Endothelial cell of umbilical vein (primary cell): ENCODE data around the gene ZNF629. TPM values are rescaled to one million over a fixed set of nuclear protein-coding genes. Genes with fewer than 3 reads are reported as not detected.

Source experiments
- BruUV-seq: library from RNA; stranded (reverse); fragments of 400-500 nt; replicated peaks from 2 replicates; lab custom pipeline; 2021; lab: Mats Ljungman, UMichigan
- CTCF ChIA-PET: fragments of 300-600, 350-600 bp; sonication (Branson Sonifier 250); formaldehyde crosslinking; loops from one replicate; lab custom pipeline; 2021; ENCODE audit warnings: antibody characterized with exemption, inconsistent platforms; lab: Charles Lee
- POLR2A ChIA-PET: fragments of 300-600, 350-600 bp; sonication (Branson Sonifier 250); formaldehyde crosslinking; loops from one replicate; lab custom pipeline; 2021; ENCODE audit warnings: antibody characterized with exemption, inconsistent platforms; lab: Charles Lee
- DNase-seq: peaks from one replicate; pipeline ENCODE4 v3.0.0-alpha.2; 2011; ENCODE audit warnings: low read depth, low spot score
- FAIRE-seq: peaks from 2 replicates; lab custom pipeline; 2011; peaks lifted over from hg19 to GRCh38; lab: Jason Lieb, UNC
- H2AFZ ChIP-seq: 2 replicates; pipeline ENCODE4 v1.6.0; 2012; ENCODE audit warnings: low read depth, low read length, control low read depth, inconsistent platforms
- H3K27ac ChIP-seq: 2 replicates; pipeline ENCODE4 v1.5.1; 2011; ENCODE audit warnings: low read depth, mild to moderate bottlenecking, control low read depth, low read length, moderate library complexity; ENCODE audit not compliant: insufficient read depth
- H3K27me3 ChIP-seq, 2 experiments: 2 replicates each; pipeline versions ENCODE4 v1.6.0 to v1.6.1; 2011; ENCODE audit warnings: low read length in 2 of 2, mixed read lengths in 1 of 2; ENCODE audit not compliant: control insufficient read depth in 2 of 2, insufficient read depth in 2 of 2
- H3K36me3 ChIP-seq, 2 experiments: 2 replicates in 1 of 2; 3 replicates in 1 of 2; pipeline ENCODE4 v1.5.1; 2011; ENCODE audit warnings: low read length in 2 of 2, mild to moderate bottlenecking in 1 of 2, moderate library complexity in 1 of 2; ENCODE audit not compliant: control insufficient read depth in 2 of 2, insufficient read depth in 2 of 2; ENCODE audit errors: extremely low read depth in 1 of 2
- H3K4me1 ChIP-seq: 3 replicates; pipeline ENCODE4 v1.5.1; 2011; ENCODE audit warnings: mild to moderate bottlenecking, low read length; ENCODE audit not compliant: control insufficient read depth, insufficient read depth; ENCODE audit errors: extremely low read depth
- H3K4me2 ChIP-seq: 2 replicates; pipeline ENCODE4 v1.6.1; 2011; ENCODE audit warnings: low read length, control low read depth, mixed read lengths; ENCODE audit not compliant: insufficient read depth
- H3K4me3 ChIP-seq, 3 experiments: fragments of 200-600 bp in 1 of 3; sonication (generic), shearing (Covaris generic) in 1 of 3; replicated peaks in 1 of 3; 2 replicates each; pipeline ENCODE4 v1.5.1; 2011 to 2016; ENCODE audit warnings: control low read depth in 3 of 3, low read length in 3 of 3, mild to moderate bottlenecking in 2 of 3, inconsistent platforms in 1 of 3, low read depth in 1 of 3, moderate library complexity in 1 of 3; ENCODE audit not compliant: insufficient read depth in 1 of 3
- H3K79me2 ChIP-seq: 2 replicates; pipeline ENCODE4 v1.6.0; 2012; ENCODE audit warnings: low read length, inconsistent platforms; ENCODE audit not compliant: control insufficient read depth, insufficient read depth
- H3K9ac ChIP-seq: replicated peaks from 2 replicates; pipeline ENCODE3; 2011; ENCODE audit warnings: low read length, control low read depth; ENCODE audit not compliant: insufficient read depth; ENCODE audit errors: extremely low read depth
- H3K9me1 ChIP-seq: replicated peaks from 3 replicates; pipeline ENCODE4 v1.6.0; 2011; ENCODE audit warnings: mild to moderate bottlenecking, low read length; ENCODE audit not compliant: control insufficient read depth, insufficient read depth; ENCODE audit errors: extremely low read depth
- H3K9me3 ChIP-seq: replicated peaks from 2 replicates; pipeline ENCODE4 v1.5.1; 2012; ENCODE audit warnings: low read length, inconsistent platforms; ENCODE audit not compliant: control insufficient read depth, insufficient read depth
- H4K20me1 ChIP-seq: replicated peaks from 2 replicates; pipeline ENCODE3; 2011; ENCODE audit warnings: mild to moderate bottlenecking, low read length; ENCODE audit not compliant: control insufficient read depth, insufficient read depth; ENCODE audit errors: extremely low read depth
- EZH2 ChIP-seq: IDR thresholded peaks from 2 replicates; pipeline ENCODE4 v1.6.1; 2012; ENCODE audit warnings: borderline replicate concordance, low read depth, mild to moderate bottlenecking, moderate library complexity, low read length, inconsistent platforms; ENCODE audit not compliant: severe bottlenecking
- FOS ChIP-seq: IDR thresholded peaks from 2 replicates; pipeline ENCODE4 v1.6.1; 2011; ENCODE audit warnings: mild to moderate bottlenecking, low read length, moderate library complexity, borderline replicate concordance; ENCODE audit not compliant: insufficient read depth
- GATA2 ChIP-seq: IDR thresholded peaks from 2 replicates; pipeline ENCODE4 v1.7.0; 2011; ENCODE audit warnings: low read depth, mild to moderate bottlenecking, moderate library complexity, mixed read lengths, low read length; ENCODE audit not compliant: insufficient read length, insufficient read depth
- JUN ChIP-seq: IDR thresholded peaks from 2 replicates; pipeline ENCODE4 v1.6.1; 2011; ENCODE audit warnings: borderline replicate concordance, low read depth; ENCODE audit not compliant: insufficient read length, insufficient read depth
- MYC ChIP-seq: IDR thresholded peaks from one replicate; pipeline ENCODE4 v1.6.1; 2011; ENCODE audit warnings: mild to moderate bottlenecking, low read depth, low read length
- POLR2A ChIP-seq: IDR thresholded peaks from 2 replicates; pipeline ENCODE4 v1.6.1; 2012; ENCODE audit warnings: low read depth, mild to moderate bottlenecking, control low read depth, low read length
- POLR2AphosphoS5 ChIP-seq: IDR thresholded peaks from 2 replicates; pipeline ENCODE4 v1.6.1; 2012; ENCODE audit warnings: low read depth, mild to moderate bottlenecking, control low read depth, low read length, moderate library complexity; ENCODE audit not compliant: insufficient read depth
- dilution Hi-C: fragments of 300-500 bp; cut with MboI; formaldehyde crosslinking; loops from one replicate; pipeline ENCODE4 v1.15.0; 2019; ENCODE audit warnings: low sequenced_read_pairs; ENCODE audit not compliant: extremely low pct_ligation_motif_present
- intact Hi-C: fragments of 100-400 bp; cut with micrococcal nuclease; formaldehyde crosslinking; loops from one replicate; pipeline ENCODE4 v1.10.0; 2022
- polyA plus RNA-seq, 4 experiments: library from polyadenylated mRNA; depleted of rRNA in 3 of 4; stranded (reverse) in 3 of 4; unstranded in 1 of 4; fragments of >200 nt; gene quantifications; 2 replicates each; pipeline versions ENCODE4 v1.2.1 to v1.2.3, GENCODE V29; 2011 to 2012; ENCODE audit warnings: missing spikeins in 1 of 4
- total RNA-seq: library from RNA; stranded (reverse); gene quantifications from 2 replicates; pipeline ENCODE4 v1.2.3, GENCODE V29; 2021
- TF ChIP-seq, protein P1 (sequence below): IDR thresholded peaks from 2 replicates; pipeline ENCODE4 v1.6.1; 2011; ENCODE audit not compliant: insufficient read depth, insufficient read length
- TF ChIP-seq, protein P2 (sequence below), 2 donors: IDR thresholded peaks; 1 replicate in 1 of 2; 2 replicates in 1 of 2; pipeline ENCODE4 v1.5.1; 2011; ENCODE audit warnings: low read length in 2 of 2, mild to moderate bottlenecking in 2 of 2, moderate library complexity in 2 of 2, control low read depth in 1 of 2, inconsistent platforms in 1 of 2, low read depth in 1 of 2; ENCODE audit not compliant: insufficient read depth in 1 of 2; ENCODE audit errors: extremely low read depth in 1 of 2

Gene ZNF629
- total and polyA plus RNA-seq, 2 donors (not counting 3 experiments of a cell fraction or from before 2014, with no cell fraction given), result 5.2 to 11.2 TPM

DNA sequence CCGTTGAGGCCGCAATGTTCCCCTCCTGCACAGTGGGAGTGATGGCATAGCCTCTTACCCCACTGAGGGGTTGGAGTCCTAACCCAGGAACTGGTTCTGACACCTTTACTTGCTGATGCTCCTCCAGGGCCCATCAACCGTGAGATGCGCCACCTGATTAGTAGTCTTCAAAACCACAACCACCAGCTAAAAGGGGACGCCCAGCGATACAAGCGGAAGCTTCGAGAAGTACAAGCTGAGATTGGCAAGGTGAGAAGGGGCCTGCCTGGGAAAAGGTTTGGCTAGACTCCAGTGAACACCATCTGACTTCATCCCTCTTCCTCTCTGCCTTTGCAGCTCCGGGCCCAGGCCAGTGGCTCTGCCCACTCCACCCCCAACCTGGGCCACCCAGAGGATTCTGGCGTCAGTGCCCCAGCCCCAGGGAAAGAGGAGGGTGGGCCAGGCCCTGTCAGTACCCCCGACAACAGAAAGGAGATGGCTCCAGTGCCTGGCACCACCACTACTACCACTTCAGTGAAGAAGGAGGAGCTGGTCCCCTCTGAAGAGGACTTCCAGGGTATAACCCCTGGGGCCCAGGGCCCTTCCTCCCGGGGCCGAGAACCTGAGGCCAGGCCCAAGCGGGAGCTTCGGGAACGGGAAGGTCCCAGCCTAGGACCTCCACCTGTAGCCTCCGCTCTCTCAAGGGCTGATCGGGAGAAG is 19.1 kb downstream of the ZNF629 start:
- no TSS peak for BruUV-seq
- H3K9ac ChIP-seq, result no peak overlapping the region
- H3K27me3 ChIP-seq, result no peaks in the 10 kb centered on the region
- dilution Hi-C loops (no loop called here), intact Hi-C loops (no loop called here)
- H3K36me3 ChIP-seq, result peaks cover 24 to 68% of the 10 kb centered on the region in 2 experiments
- ChIA-PET POLR2A (no interaction called here), CTCF (no interaction called here)
- no peaks in the 10 kb centered on the region for H3K9me3 ChIP-seq
- TF ChIP-seq JUN (no peak), POLR2AphosphoS5 (no peak), EZH2 (no peak), MYC (no peak), FOS (no peak), GATA2 (no peak), POLR2A (no peak)
- TF ChIP-seq, protein P1, sequence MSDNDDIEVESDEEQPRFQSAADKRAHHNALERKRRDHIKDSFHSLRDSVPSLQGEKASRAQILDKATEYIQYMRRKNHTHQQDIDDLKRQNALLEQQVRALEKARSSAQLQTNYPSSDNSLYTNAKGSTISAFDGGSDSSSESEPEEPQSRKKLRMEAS, result no peak
- TF ChIP-seq, protein P2, sequence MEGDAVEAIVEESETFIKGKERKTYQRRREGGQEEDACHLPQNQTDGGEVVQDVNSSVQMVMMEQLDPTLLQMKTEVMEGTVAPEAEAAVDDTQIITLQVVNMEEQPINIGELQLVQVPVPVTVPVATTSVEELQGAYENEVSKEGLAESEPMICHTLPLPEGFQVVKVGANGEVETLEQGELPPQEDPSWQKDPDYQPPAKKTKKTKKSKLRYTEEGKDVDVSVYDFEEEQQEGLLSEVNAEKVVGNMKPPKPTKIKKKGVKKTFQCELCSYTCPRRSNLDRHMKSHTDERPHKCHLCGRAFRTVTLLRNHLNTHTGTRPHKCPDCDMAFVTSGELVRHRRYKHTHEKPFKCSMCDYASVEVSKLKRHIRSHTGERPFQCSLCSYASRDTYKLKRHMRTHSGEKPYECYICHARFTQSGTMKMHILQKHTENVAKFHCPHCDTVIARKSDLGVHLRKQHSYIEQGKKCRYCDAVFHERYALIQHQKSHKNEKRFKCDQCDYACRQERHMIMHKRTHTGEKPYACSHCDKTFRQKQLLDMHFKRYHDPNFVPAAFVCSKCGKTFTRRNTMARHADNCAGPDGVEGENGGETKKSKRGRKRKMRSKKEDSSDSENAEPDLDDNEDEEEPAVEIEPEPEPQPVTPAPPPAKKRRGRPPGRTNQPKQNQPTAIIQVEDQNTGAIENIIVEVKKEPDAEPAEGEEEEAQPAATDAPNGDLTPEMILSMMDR (IDR thresholded peaks at IDR 0.05; ENCODE audit: extremely low read depth in 1 of 2, insufficient read depth in 1 of 2, low read depth in 1 of 2, low read length in 2 of 2), result no peak
- no peak overlapping the region for H3K27ac ChIP-seq
- no peak overlapping the region for H2AFZ ChIP-seq
- no peak overlapping the region for H3K4me3 ChIP-seq
- no peaks in the 10 kb centered on the region for H4K20me1 ChIP-seq
- FAIRE-seq, result no peak
- peaks cover 17% of the 10 kb centered on the region for H3K79me2 ChIP-seq
- DNase-seq, result no peak
- no peaks in the 10 kb centered on the region for H3K9me1 ChIP-seq
- H3K4me1 ChIP-seq, result peaks cover 7% of the 10 kb centered on the region
- H3K4me2 ChIP-seq, result no peak overlapping the region
